ENCODE data around the gene WWP2.

- TF ChIP-seq CTCF (conservative IDR thresholded peaks at IDR 0.05; ENCODE audit: low read length): no peak
- TF ChIP-seq EZH2phosphoT487 (IDR thresholded peaks at IDR 0.05; ENCODE audit: borderline replicate concordance): no peak
Measured at GRCh38 chr16:69922200-69922599, 160.1 kb downstream of the WWP2 start.
